Osteocyte (in vitro differentiated cells): ENCODE measurements around the gene ZNF253. TPM values are rescaled to one million over a fixed set of nuclear protein-coding genes. Genes with fewer than 3 reads are reported as not detected.
"Not testable (repeated sequence)": the region's sequence is repeated elsewhere in the genome, so short reads cannot be mapped to it uniquely, and the experiment has no call there.

ENCODE experiments used
- DNase-seq: peaks from one replicate; pipeline ENCODE4 v3.0.0; 2021; ENCODE audit warnings: mixed read lengths; ENCODE audit not compliant: unreplicated experiment; ENCODE audit errors: extremely low spot score
- H3K27ac Mint-ChIP-seq: one replicate; pipeline ENCODE4 v1.8.0; 2021; ENCODE audit warnings: mild to moderate bottlenecking, mixed read lengths; ENCODE audit not compliant: unreplicated experiment
- H3K27me3 Mint-ChIP-seq: one replicate; pipeline ENCODE4 v1.8.0; 2021; ENCODE audit warnings: mixed read lengths; ENCODE audit not compliant: unreplicated experiment
- H3K36me3 Mint-ChIP-seq: one replicate; pipeline ENCODE4 v1.8.0; 2021; ENCODE audit warnings: mixed read lengths; ENCODE audit not compliant: unreplicated experiment
- H3K4me1 Mint-ChIP-seq: one replicate; pipeline ENCODE4 v1.8.0; 2021; ENCODE audit warnings: mixed read lengths; ENCODE audit not compliant: unreplicated experiment
- H3K4me3 Mint-ChIP-seq: one replicate; pipeline ENCODE4 v1.8.0; 2021; ENCODE audit warnings: mild to moderate bottlenecking, moderate library complexity, mixed read lengths; ENCODE audit not compliant: unreplicated experiment
- H3K9me3 Mint-ChIP-seq: one replicate; pipeline ENCODE4 v1.8.0; 2021; ENCODE audit warnings: mixed read lengths; ENCODE audit not compliant: unreplicated experiment
- CTCF ChIP-seq: fragments of 200-600 bp; sonication (generic); IDR thresholded peaks from 2 replicates; pipeline ENCODE4 v1.5.0; 2021; ENCODE audit warnings: antibody characterized with exemption, mild to moderate bottlenecking, moderate library complexity
- total RNA-seq: library from RNA; stranded (reverse); gene quantifications from 2 replicates; pipeline ENCODE4 v1.2.1, GENCODE V29; 2021

ZNF253 gene
- total RNA-seq, 1 donor from 2014 or later: 10.6 TPM

- Mint-ChIP-seq H3K27ac (no peak overlapping the region), H3K36me3 (peaks cover 37% of the 10 kb centered on the region), H3K9me3 (peaks cover 31% of the 10 kb centered on the region), H3K4me3 (no peak overlapping the region), H3K4me1 (peaks cover 10% of the 10 kb centered on the region), H3K27me3 (no peaks in the 10 kb centered on the region)
- no peak for DNase-seq
- TF ChIP-seq CTCF: no peak
Measured at GRCh38 chr19:19909654-19910053, 44.0 kb downstream of the ZNF253 start.

- Mint-ChIP-seq H3K27me3 (no peaks in the 10 kb centered on the region), H3K27ac (no peak overlapping the region), H3K4me1 (peaks cover 1% of the 10 kb centered on the region), H3K36me3 (peaks cover 35% of the 10 kb centered on the region), H3K9me3 (peaks cover 29% of the 10 kb centered on the region), H3K4me3 (no peak overlapping the region)
- DNase-seq: no peak
- TF ChIP-seq CTCF: no peak
Measured at GRCh38 chr19:19911150-19911549, 45.5 kb downstream of the ZNF253 start.

GRCh38 chr19:19914596-19914995 is 48.9 kb downstream of the ZNF253 start:
- Mint-ChIP-seq H3K27ac (no peak overlapping the region), H3K36me3 (peaks cover 45% of the 10 kb centered on the region), H3K4me1 (peaks cover 1% of the 10 kb centered on the region), H3K4me3 (no peak overlapping the region), H3K9me3 (peaks cover 32% of the 10 kb centered on the region), H3K27me3 (no peaks in the 10 kb centered on the region)
- no peak for TF ChIP-seq CTCF
- DNase-seq: no peak

- Mint-ChIP-seq H3K36me3 (peaks cover 70% of the 10 kb centered on the region), H3K9me3 (peaks cover 50% of the 10 kb centered on the region)
- not testable (repeated sequence) for H3K27me3 Mint-ChIP-seq, DNase-seq, H3K4me1 Mint-ChIP-seq, H3K27ac Mint-ChIP-seq, H3K4me3 Mint-ChIP-seq
- peak; percentile 16 for TF ChIP-seq CTCF
Measured at GRCh38 chr19:19930417-19930816, 64.7 kb downstream of the ZNF253 start.

GRCh38 chr19:19933432-19934314 is 68.0 kb downstream of the ZNF253 start:
- Mint-ChIP-seq H3K36me3 (peaks cover 47% of the 10 kb centered on the region), H3K9me3 (peaks cover 36% of the 10 kb centered on the region)
- not testable (repeated sequence) for H3K27me3 Mint-ChIP-seq, H3K4me1 Mint-ChIP-seq, H3K27ac Mint-ChIP-seq, DNase-seq, H3K4me3 Mint-ChIP-seq
